DLD1 (cell line): ENCODE data around the gene SETDB2.

Experiments used
- in situ Hi-C: cut with HindIII; loops from 2 replicates; pipeline ENCODE4 v1.10.0; 2017; ENCODE audit warnings: low sequenced_read_pairs

The SETDB2 gene

GRCh38 chr13:49443704-49444523, at the start of gene SETDB2, which contains the start of gene CAB39L:
TSS of gene SETDB2 (plus strand) at chr13:49444274. CDS start at chr13:49451894, 7,620 bp downstream.
TSS of gene CAB39L (minus strand) at chr13:49444064. CDS start at chr13:49382910, 61,154 bp downstream.
- in situ Hi-C loops = loop anchor here (25.0 kb wide), 1 partner anchor 168 kb away; no protein-coding TSS in a partner anchor

- in situ Hi-C loops = no loop called here
These were observed 48.6 kb upstream of the SETDB2 start for GRCh38 chr13:49395451-49395865.

GRCh38 chr13:49395878-49396380, 48.1 kb upstream of the SETDB2 start:
- in situ Hi-C loops = no loop called here

GRCh38 chr13:49399801-49400472, 44.1 kb upstream of the SETDB2 start:
- in situ Hi-C loops = no loop called here

- in situ Hi-C loops = no loop called here
These were observed 43.1 kb upstream of the SETDB2 start for GRCh38 chr13:49400755-49401659.

GRCh38 chr13:49403996-49404702, 39.9 kb upstream of the SETDB2 start:
- in situ Hi-C loops = no loop called here

- in situ Hi-C loops = no loop called here
These were observed 39.4 kb upstream of the SETDB2 start for GRCh38 chr13:49404703-49405020.

GRCh38 chr13:49407068-49407467, 37.0 kb upstream of the SETDB2 start:
- in situ Hi-C loops = no loop called here

- in situ Hi-C loops = no loop called here
These were observed 36.1 kb upstream of the SETDB2 start for GRCh38 chr13:49407936-49408335.

GRCh38 chr13:49409008-49409407, 35.1 kb upstream of the SETDB2 start:
- in situ Hi-C loops = no loop called here

- in situ Hi-C loops = no loop called here
These were observed 34.1 kb upstream of the SETDB2 start for GRCh38 chr13:49410006-49410405.

- in situ Hi-C loops = no loop called here
These were observed 33.6 kb upstream of the SETDB2 start for GRCh38 chr13:49410477-49410876.

GRCh38 chr13:49411353-49411752, 32.7 kb upstream of the SETDB2 start:
- in situ Hi-C loops = no loop called here

- in situ Hi-C loops = no loop called here
These were observed 31.3 kb upstream of the SETDB2 start for GRCh38 chr13:49412749-49413148.

GRCh38 chr13:49417161-49417560, 26.9 kb upstream of the SETDB2 start:
- in situ Hi-C loops = no loop called here

- in situ Hi-C loops = no loop called here
These were observed 25.9 kb upstream of the SETDB2 start for GRCh38 chr13:49418206-49418605.

- in situ Hi-C loops = no loop called here
These were observed 24.8 kb upstream of the SETDB2 start for GRCh38 chr13:49419276-49419675.

- in situ Hi-C loops = no loop called here
These were observed 22.7 kb upstream of the SETDB2 start for GRCh38 chr13:49421391-49421790.

- in situ Hi-C loops = no loop called here
These were observed 20.0 kb upstream of the SETDB2 start for GRCh38 chr13:49424011-49424560.
